Neural cell (in vitro differentiated cells): ENCODE measurements around the gene HBE1. TPM values are rescaled to one million over a fixed set of nuclear protein-coding genes. Genes with fewer than 3 reads are reported as not detected.

Experiments
- H2AFZ ChIP-seq: fragments of 200-600, 300-800 bp; sonication (generic), shearing (Covaris generic); 2 replicates; pipeline ENCODE4 v1.6.0; 2014; ENCODE audit warnings: low read depth, mild to moderate bottlenecking, antibody characterized with exemption, low read length, moderate library complexity
- H3F3A ChIP-seq: fragments of 200-600 bp; shearing (Covaris generic); 2 replicates; pipeline ENCODE4 v1.6.1; 2016; ENCODE audit warnings: mild to moderate bottlenecking, moderate library complexity, mixed read lengths, antibody characterized with exemption, low read length; ENCODE audit not compliant: insufficient read depth, poor library complexity, severe bottlenecking
- H3K27ac ChIP-seq: fragments of 200-600, 300-800 bp; sonication (generic), shearing (Covaris generic); 2 replicates; pipeline ENCODE4 v1.5.1; 2014; ENCODE audit warnings: mild to moderate bottlenecking, low read length, moderate library complexity
- H3K27me3 ChIP-seq: fragments of 300-800, 200-600 bp; sonication (generic), shearing (Covaris generic); 2 replicates; pipeline ENCODE4 v1.6.0; 2014; ENCODE audit warnings: mild to moderate bottlenecking, low read depth, low read length, moderate library complexity; ENCODE audit not compliant: insufficient read depth
- H3K36me3 ChIP-seq: fragments of 300-800, 200-600 bp; sonication (generic), shearing (Covaris generic); 2 replicates; pipeline ENCODE4 v1.5.1; 2014; ENCODE audit warnings: mild to moderate bottlenecking, antibody characterized with exemption, low read length, moderate library complexity; ENCODE audit not compliant: insufficient read depth
- H3K4me2 ChIP-seq: fragments of 300-800, 200-600 bp; sonication (generic), shearing (Covaris generic); 2 replicates; pipeline ENCODE4 v1.6.0; 2014; ENCODE audit warnings: mild to moderate bottlenecking, low read length
- H3K4me3 ChIP-seq: fragments of 300-800, 200-600 bp; sonication (generic), shearing (Covaris generic); 2 replicates; pipeline ENCODE4 v1.5.1; 2014; ENCODE audit warnings: mild to moderate bottlenecking, low read length, moderate library complexity
- H3K79me2 ChIP-seq: fragments of 200-600 bp; shearing (Covaris generic); replicated peaks from 2 replicates; pipeline ENCODE4 v1.6.0; 2014; ENCODE audit warnings: mild to moderate bottlenecking, low read length, moderate library complexity; ENCODE audit not compliant: insufficient read depth
- H3K9ac ChIP-seq: fragments of 300-800, 200-600 bp; sonication (generic), shearing (Covaris generic); 2 replicates; pipeline ENCODE4 v1.6.1; 2016; ENCODE audit warnings: mild to moderate bottlenecking, low read length, mixed read lengths
- H3K9me2 ChIP-seq: fragments of 200-600 bp; shearing (Covaris generic); 2 replicates; pipeline ENCODE4 v1.6.1; 2016; ENCODE audit warnings: mild to moderate bottlenecking, low read length, mixed read lengths; ENCODE audit not compliant: insufficient read depth
- H3K9me3 ChIP-seq: fragments of 200-600, 300-800 bp; sonication (generic), shearing (Covaris generic); 2 replicates; pipeline ENCODE4 v1.6.1; 2016; ENCODE audit warnings: mild to moderate bottlenecking, mixed run types, low read length, moderate library complexity, mixed read lengths
- H4K20me1 ChIP-seq: fragments of 200-600 bp; shearing (Covaris generic); 2 replicates; pipeline ENCODE4 v1.6.1; 2016; ENCODE audit warnings: mild to moderate bottlenecking, mixed run types; ENCODE audit not compliant: insufficient read depth
- CTCF ChIP-seq: fragments of 450-650 bp; IDR thresholded peaks from 2 replicates; pipeline ENCODE4 v1.5.1; 2014; ENCODE audit warnings: antibody characterized with exemption, mild to moderate bottlenecking, moderate library complexity; ENCODE audit not compliant: poor library complexity, severe bottlenecking
- EP300 ChIP-seq: fragments of 450-650 bp; conservative IDR thresholded peaks from 2 replicates; pipeline ENCODE4 v1.6.1; 2014; ENCODE audit warnings: antibody characterized with exemption, mild to moderate bottlenecking, moderate library complexity; ENCODE audit not compliant: poor library complexity, severe bottlenecking
- EZH2 ChIP-seq: fragments of 200-600, 300-800 bp; shearing (Covaris generic), sonication (generic); IDR thresholded peaks from 2 replicates; pipeline ENCODE4 v1.6.1; 2014; ENCODE audit warnings: antibody characterized with exemption, low read length, borderline replicate concordance, mild to moderate bottlenecking; ENCODE audit not compliant: insufficient read depth, poor library complexity, severe bottlenecking
- MXI1 ChIP-seq: fragments of 450-650 bp; conservative IDR thresholded peaks from 2 replicates; pipeline ENCODE4 v1.6.1; 2014; ENCODE audit warnings: antibody characterized with exemption, mild to moderate bottlenecking; ENCODE audit not compliant: poor library complexity, severe bottlenecking
- POLR2AphosphoS5 ChIP-seq: IDR thresholded peaks from 2 replicates; pipeline ENCODE4 v1.6.1; 2012
- RAD21 ChIP-seq: fragments of 450-650 bp; conservative IDR thresholded peaks from 2 replicates; pipeline ENCODE4 v1.6.1; 2014; ENCODE audit warnings: antibody characterized with exemption, mild to moderate bottlenecking, moderate library complexity
- REST ChIP-seq: IDR thresholded peaks from 2 replicates; pipeline ENCODE4 v1.6.1; 2012; ENCODE audit warnings: borderline replicate concordance
- SMC3 ChIP-seq: fragments of 450-650 bp; conservative IDR thresholded peaks from 2 replicates; pipeline ENCODE4 v1.6.1; 2014; ENCODE audit warnings: antibody characterized with exemption, mild to moderate bottlenecking, moderate library complexity; ENCODE audit not compliant: poor library complexity
- TAF1 ChIP-seq: IDR thresholded peaks from 2 replicates; pipeline ENCODE4 v1.6.1; 2012; ENCODE audit warnings: low read depth
- polyA plus RNA-seq: library from polyadenylated mRNA; depleted of rRNA; stranded (reverse); fragments of >200 nt; gene quantifications from 2 replicates; pipeline ENCODE4 v1.2.3, GENCODE V29; 2014

HBE1 gene
- polyA plus RNA-seq, 1 donor from 2014 or later: not detected

- H3K9me2 ChIP-seq: no peaks in the 10 kb centered on the region
Observed at GRCh38 chr11:5242933-5243815, 26.6 kb downstream of the HBE1 start.

More at GRCh38 chr11:5242933-5243815, 26.6 kb downstream of the HBE1 start:
- no peaks in the 10 kb centered on the region for H3K79me2 ChIP-seq
- no peak overlapping the region for H3K9ac ChIP-seq
- TF ChIP-seq SMC3 (no peak), CTCF (no peak), POLR2AphosphoS5 (no peak), TAF1 (no peak), EP300 (no peak), EZH2 (no peak), REST (no peak), MXI1 (no peak), RAD21 (no peak)
- no peak overlapping the region for H2AFZ ChIP-seq
- no peaks in the 10 kb centered on the region for H3K27me3 ChIP-seq
- H3K4me3 ChIP-seq: no peak overlapping the region
- no peak overlapping the region for H3K4me2 ChIP-seq
- no peaks in the 10 kb centered on the region for H3K36me3 ChIP-seq
- H3K27ac ChIP-seq: no peak overlapping the region
- no peaks in the 10 kb centered on the region for H3K9me3 ChIP-seq
- no peaks in the 10 kb centered on the region for H4K20me1 ChIP-seq
- H3F3A ChIP-seq: no peaks in the 10 kb centered on the region
